Choroid plexus epithelial cell (primary cell): Measurements from ENCODE around the gene FES.
A peak's percentile ranks its signal among the peaks of the same experiment; 100 is the strongest.

ENCODE experiments used
- DNase-seq: peaks from one replicate; pipeline ENCODE4 v3.0.0-alpha.2; 2010; ENCODE audit warnings: low read depth
- H3K4me3 ChIP-seq: 2 replicates; pipeline ENCODE4 v1.5.1; 2011; ENCODE audit warnings: low read depth, mild to moderate bottlenecking, control low read depth, low read length, moderate library complexity
- TF ChIP-seq, protein P1 (sequence below): conservative IDR thresholded peaks from 2 replicates; pipeline ENCODE4 v1.5.1; 2011; ENCODE audit warnings: low read depth, mild to moderate bottlenecking, control low read depth, inconsistent platforms, low read length, moderate library complexity

Gene FES

GRCh38 chr15:90885432-90886290 is 1.4 kb downstream of the FES start:
- TF ChIP-seq, protein P1, sequence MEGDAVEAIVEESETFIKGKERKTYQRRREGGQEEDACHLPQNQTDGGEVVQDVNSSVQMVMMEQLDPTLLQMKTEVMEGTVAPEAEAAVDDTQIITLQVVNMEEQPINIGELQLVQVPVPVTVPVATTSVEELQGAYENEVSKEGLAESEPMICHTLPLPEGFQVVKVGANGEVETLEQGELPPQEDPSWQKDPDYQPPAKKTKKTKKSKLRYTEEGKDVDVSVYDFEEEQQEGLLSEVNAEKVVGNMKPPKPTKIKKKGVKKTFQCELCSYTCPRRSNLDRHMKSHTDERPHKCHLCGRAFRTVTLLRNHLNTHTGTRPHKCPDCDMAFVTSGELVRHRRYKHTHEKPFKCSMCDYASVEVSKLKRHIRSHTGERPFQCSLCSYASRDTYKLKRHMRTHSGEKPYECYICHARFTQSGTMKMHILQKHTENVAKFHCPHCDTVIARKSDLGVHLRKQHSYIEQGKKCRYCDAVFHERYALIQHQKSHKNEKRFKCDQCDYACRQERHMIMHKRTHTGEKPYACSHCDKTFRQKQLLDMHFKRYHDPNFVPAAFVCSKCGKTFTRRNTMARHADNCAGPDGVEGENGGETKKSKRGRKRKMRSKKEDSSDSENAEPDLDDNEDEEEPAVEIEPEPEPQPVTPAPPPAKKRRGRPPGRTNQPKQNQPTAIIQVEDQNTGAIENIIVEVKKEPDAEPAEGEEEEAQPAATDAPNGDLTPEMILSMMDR = peak; percentile 99
- H3K4me3 ChIP-seq = peak overlapping the region; percentile 17
- peak; percentile 74 for DNase-seq

DNA sequence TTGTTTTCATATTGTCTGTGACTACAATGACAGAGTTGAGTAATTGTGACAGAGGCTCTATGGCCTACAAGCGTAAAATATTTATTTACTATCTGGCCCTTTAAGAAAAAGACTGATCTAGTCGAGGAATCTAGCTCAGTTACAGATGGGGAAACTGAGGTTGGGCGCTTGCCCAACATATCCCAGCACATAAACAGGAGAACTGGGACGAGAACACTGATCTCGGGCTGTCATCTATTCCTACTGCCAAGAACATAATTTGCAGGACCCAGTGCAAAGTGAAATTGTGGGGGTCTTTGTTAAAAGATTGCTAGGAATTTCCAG is 1.9 kb downstream of the FES start:
- TF ChIP-seq, protein P1 = no peak
- no peak overlapping the region for H3K4me3 ChIP-seq

DNA sequence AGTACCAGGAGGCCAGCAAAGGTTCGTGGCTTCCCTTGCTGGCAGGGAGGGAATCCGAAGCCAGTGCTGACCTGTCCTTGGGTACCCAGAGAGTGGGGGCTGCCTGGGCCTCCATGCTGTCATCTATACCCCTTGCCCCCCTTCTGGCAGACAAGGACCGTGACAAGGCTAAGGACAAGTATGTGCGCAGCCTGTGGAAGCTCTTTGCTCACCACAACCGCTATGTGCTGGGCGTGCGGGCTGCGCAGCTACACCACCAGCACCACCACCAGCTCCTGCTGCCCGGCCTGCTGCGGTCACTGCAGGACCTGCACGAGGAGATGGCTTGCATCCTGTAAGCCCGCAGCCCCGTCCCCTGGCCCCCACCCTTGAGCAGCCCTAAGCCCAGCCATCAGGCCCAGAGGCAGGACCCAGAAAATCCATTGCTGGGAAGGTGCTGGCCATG is 2.8 kb downstream of the FES start:
- TF ChIP-seq, protein P1 = no peak
- no peak for DNase-seq
- H3K4me3 ChIP-seq = no peak overlapping the region

More for the DNA sequence above, 1.9 kb downstream of the FES start:
- no peak for DNase-seq

DNA sequence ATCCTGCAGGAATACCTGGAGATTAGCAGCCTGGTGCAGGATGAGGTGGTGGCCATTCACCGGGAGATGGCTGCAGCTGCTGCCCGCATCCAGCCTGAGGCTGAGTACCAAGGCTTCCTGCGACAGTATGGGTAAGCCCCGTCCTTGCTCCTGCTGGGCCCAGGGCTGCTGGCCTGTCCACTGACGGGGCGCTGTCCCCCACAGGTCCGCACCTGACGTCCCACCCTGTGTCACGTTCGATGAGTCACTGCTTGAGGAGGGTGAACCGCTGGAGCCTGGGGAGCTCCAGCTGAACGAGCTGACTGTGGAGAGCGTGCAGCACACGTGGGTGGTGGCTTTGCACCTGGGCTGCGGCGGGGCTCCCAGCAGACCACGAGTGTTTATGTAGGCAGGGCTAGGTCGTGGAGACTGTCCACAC is 5.0 kb downstream of the FES start:
- TF ChIP-seq, protein P1 = no peak
- H3K4me3 ChIP-seq = no peak overlapping the region
- no peak for DNase-seq

GRCh38 chr15:90889736-90890456 is 5.6 kb downstream of the FES start:
- TF ChIP-seq, protein P1 = no peak
- H3K4me3 ChIP-seq = no peak overlapping the region
- DNase-seq = no peak

GRCh38 chr15:90890839-90891238 is 6.5 kb downstream of the FES start:
- no peak overlapping the region for H3K4me3 ChIP-seq
- TF ChIP-seq, protein P1 = no peak
- DNase-seq = no peak
